ENCODE measurements around the gene WWC2.

WWC2 gene

GRCh38 chr4:183153190-183153916 is 54.3 kb downstream of the WWC2 start:
- TF ChIP-seq, protein P1, sequence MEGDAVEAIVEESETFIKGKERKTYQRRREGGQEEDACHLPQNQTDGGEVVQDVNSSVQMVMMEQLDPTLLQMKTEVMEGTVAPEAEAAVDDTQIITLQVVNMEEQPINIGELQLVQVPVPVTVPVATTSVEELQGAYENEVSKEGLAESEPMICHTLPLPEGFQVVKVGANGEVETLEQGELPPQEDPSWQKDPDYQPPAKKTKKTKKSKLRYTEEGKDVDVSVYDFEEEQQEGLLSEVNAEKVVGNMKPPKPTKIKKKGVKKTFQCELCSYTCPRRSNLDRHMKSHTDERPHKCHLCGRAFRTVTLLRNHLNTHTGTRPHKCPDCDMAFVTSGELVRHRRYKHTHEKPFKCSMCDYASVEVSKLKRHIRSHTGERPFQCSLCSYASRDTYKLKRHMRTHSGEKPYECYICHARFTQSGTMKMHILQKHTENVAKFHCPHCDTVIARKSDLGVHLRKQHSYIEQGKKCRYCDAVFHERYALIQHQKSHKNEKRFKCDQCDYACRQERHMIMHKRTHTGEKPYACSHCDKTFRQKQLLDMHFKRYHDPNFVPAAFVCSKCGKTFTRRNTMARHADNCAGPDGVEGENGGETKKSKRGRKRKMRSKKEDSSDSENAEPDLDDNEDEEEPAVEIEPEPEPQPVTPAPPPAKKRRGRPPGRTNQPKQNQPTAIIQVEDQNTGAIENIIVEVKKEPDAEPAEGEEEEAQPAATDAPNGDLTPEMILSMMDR (IDR thresholded peaks at IDR 0.05; ENCODE audit: low read depth, low read length, missing control alignments): no peak

DNA sequence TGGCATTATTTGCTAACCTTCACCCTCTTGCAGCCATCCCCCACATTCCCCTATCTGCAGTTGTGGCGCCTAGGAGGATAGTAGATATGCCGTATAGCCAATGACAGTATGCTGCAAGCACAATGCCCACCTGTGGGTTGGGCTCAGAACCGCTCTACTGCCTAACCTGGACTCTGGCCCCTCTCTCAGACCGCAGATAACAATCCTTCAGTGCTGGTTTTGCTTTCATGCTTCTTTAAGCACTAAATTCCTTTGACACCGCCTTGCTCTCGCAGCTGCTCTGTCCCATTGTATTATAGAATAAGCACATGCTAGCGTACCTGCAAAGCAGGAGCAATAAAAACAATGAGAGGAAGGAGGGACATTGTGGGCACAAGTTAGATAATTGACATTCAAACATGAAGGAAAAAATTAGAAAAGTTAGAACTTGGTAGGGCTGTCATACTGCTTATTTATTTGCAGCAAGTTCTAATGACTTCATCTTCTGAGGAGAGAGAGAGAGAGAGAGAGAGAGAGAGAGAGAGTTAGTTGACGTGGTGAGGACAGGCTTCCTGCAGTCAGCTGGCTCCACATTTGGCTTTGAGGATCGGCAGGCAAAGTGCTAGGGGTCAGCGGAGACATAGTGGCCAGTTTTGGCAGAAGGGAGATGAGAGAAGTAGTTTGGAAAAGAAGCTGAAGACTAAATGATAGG is 55.8 kb downstream of the WWC2 start:
- TF ChIP-seq, protein P1 (IDR thresholded peaks at IDR 0.05; ENCODE audit: low read depth, low read length, missing control alignments): no peak
- DNase-seq (ENCODE audit: extremely low read depth, low read depth): no peak
- no peak overlapping the region for H3K4me3 ChIP-seq (replicated peaks; ENCODE audit: low read depth, low read length)

More at GRCh38 chr4:183153190-183153916, 54.3 kb downstream of the WWC2 start:
- H3K4me3 ChIP-seq (replicated peaks; ENCODE audit: low read depth, low read length): no peak overlapping the region
- DNase-seq (ENCODE audit: extremely low read depth, low read depth): no peak

GRCh38 chr4:183155450-183156184 is 56.6 kb downstream of the WWC2 start:
- TF ChIP-seq, protein P1 (IDR thresholded peaks at IDR 0.05; ENCODE audit: low read depth, low read length, missing control alignments): no peak
- H3K4me3 ChIP-seq (replicated peaks; ENCODE audit: low read depth, low read length): no peak overlapping the region
- DNase-seq (ENCODE audit: extremely low read depth, low read depth): no peak

DNA sequence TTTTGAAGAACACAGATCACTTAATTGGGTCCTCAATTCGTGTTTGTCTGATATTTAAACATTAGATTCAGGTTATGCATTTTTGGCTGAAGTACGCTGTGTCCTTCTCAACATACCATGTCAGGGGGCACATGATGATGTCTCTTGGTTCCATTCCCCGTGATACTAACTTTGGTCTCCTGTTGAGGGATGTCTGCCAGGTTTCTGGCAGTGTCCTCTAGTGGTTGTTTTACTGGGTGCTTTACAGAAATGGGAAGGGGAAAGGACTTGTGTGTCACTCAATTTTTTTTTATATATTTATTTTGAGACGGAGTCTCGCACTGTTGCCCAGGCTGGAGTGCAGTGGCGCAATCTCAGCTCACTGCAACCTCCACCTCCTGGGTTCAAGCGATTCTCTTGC is 58.2 kb downstream of the WWC2 start:
- TF ChIP-seq, protein P1 (IDR thresholded peaks at IDR 0.05; ENCODE audit: low read depth, low read length, missing control alignments): no peak
- H3K4me3 ChIP-seq (replicated peaks; ENCODE audit: low read depth, low read length): no peak overlapping the region
- no peak for DNase-seq (ENCODE audit: extremely low read depth, low read depth)

GRCh38 chr4:183158062-183158461 is 59.0 kb downstream of the WWC2 start:
- H3K4me3 ChIP-seq (replicated peaks; ENCODE audit: low read depth, low read length): no peak overlapping the region
- no peak for DNase-seq (ENCODE audit: extremely low read depth, low read depth)
- TF ChIP-seq, protein P1 (IDR thresholded peaks at IDR 0.05; ENCODE audit: low read depth, low read length, missing control alignments): no peak

- no peak overlapping the region for H3K4me3 ChIP-seq (replicated peaks; ENCODE audit: low read depth, low read length)
- DNase-seq (ENCODE audit: extremely low read depth, low read depth): no peak
- TF ChIP-seq, protein P1 (IDR thresholded peaks at IDR 0.05; ENCODE audit: low read depth, low read length, missing control alignments): no peak
Observed at GRCh38 chr4:183161630-183162029, 62.6 kb downstream of the WWC2 start.

Data from HFF-Myc (cell line).